Left lung (tissue), 10 donors: ENCODE results near the gene CREBBP. TPM values are rescaled to one million over a fixed set of nuclear protein-coding genes. Genes with fewer than 3 reads are reported as not detected.

Experiments used
- ATAC-seq: fragments of 200-7000 bp; cut with Tn5 transposase; one replicate; pipeline ENCODE4 v1.9.1; 2020; ENCODE audit warnings: moderate library complexity
- DNase-seq, 4 donors: peaks; one replicate each; pipeline ENCODE4 v3.0.0-alpha.2; 2013 to 2020
- H3K27ac ChIP-seq, 2 donors: fragments of 200-600 bp; sonication (generic) in 1 of 2; one replicate each; pipeline versions ENCODE4 v1.5.0 to v1.8.0; 2020 to 2021
- H3K27me3 ChIP-seq, 2 donors: fragments of 200-600 bp; sonication (generic) in 1 of 2; one replicate each; pipeline versions ENCODE4 v1.5.0 to v1.8.0; 2020 to 2021
- H3K36me3 ChIP-seq, 2 donors: fragments of 200-600 bp; sonication (generic) in 1 of 2; one replicate each; pipeline versions ENCODE4 v1.5.0 to v1.8.0; 2020 to 2021
- H3K4me1 ChIP-seq, 2 donors: fragments of 200-600 bp; one replicate each; pipeline ENCODE4 v1.8.0; 2021
- H3K4me3 ChIP-seq, 2 donors: fragments of 200-600 bp; sonication (generic) in 1 of 2; one replicate each; pipeline versions ENCODE4 v1.5.0 to v1.8.0; 2020 to 2021; ENCODE audit warnings: mild to moderate bottlenecking in 1 of 2
- H3K9me3 ChIP-seq, 2 donors: fragments of 200-600 bp; sonication (generic) in 1 of 2; one replicate each; pipeline versions ENCODE4 v1.5.0 to v1.8.0; 2020 to 2021
- intact Hi-C, 2 donors: fragments of 100-400 bp; cut with DNase I; formaldehyde crosslinking; loops; one replicate each; pipeline versions ENCODE4 v1.11.2 to v1.14.2; 2022
- polyA plus RNA-seq, 6 donors: library from polyadenylated mRNA; unstranded; fragments of 120-200 nt; gene quantifications; one replicate each; pipeline ENCODE4 v1.2.1, GENCODE V29; 2013; ENCODE audit not compliant: insufficient read length in 6 of 6
- total RNA-seq, 2 donors: library from RNA; stranded (reverse); fragmentation: NEBNext Ultra II Directional; extraction: Animal tissue kit (Norgen Biotek cat#: 25700); gene quantifications; one replicate each; pipeline ENCODE4 v1.2.1, GENCODE V29; 2021
- TF ChIP-seq, protein P1 (sequence below), 2 donors: fragments of 200-600 bp; sonication (generic) in 1 of 2; IDR thresholded peaks; one replicate each; pipeline versions ENCODE4 v1.5.0 to v1.8.0; 2021; ENCODE audit warnings: antibody characterized with exemption in 2 of 2
- donor health status: DM: no; HTN: yes; CAD: no.
- donor health status: DM: no; HTN: no; CAD: no.

The CREBBP gene
- total and polyA plus RNA-seq, 8 donors = 48.3 to 112 (median 104) TPM

GRCh38 chr16:3838600-3839401 lies 41.7 kb downstream of the CREBBP start:
- TF ChIP-seq, protein P1, sequence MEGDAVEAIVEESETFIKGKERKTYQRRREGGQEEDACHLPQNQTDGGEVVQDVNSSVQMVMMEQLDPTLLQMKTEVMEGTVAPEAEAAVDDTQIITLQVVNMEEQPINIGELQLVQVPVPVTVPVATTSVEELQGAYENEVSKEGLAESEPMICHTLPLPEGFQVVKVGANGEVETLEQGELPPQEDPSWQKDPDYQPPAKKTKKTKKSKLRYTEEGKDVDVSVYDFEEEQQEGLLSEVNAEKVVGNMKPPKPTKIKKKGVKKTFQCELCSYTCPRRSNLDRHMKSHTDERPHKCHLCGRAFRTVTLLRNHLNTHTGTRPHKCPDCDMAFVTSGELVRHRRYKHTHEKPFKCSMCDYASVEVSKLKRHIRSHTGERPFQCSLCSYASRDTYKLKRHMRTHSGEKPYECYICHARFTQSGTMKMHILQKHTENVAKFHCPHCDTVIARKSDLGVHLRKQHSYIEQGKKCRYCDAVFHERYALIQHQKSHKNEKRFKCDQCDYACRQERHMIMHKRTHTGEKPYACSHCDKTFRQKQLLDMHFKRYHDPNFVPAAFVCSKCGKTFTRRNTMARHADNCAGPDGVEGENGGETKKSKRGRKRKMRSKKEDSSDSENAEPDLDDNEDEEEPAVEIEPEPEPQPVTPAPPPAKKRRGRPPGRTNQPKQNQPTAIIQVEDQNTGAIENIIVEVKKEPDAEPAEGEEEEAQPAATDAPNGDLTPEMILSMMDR (IDR thresholded peaks at IDR 0.05) = no peak
- H3K27ac ChIP-seq = no peak overlapping the region
- DNase-seq (no peak), ATAC-seq (no peak)
- peaks cover 10 to 32% of the 10 kb centered on the region in 2 donors for H3K4me1 ChIP-seq
- no peaks in the 10 kb centered on the region for H3K36me3 ChIP-seq
- no peaks in the 10 kb centered on the region for H3K27me3 ChIP-seq
- H3K4me3 ChIP-seq = no peak overlapping the region
- intact Hi-C loops = no loop called here
- H3K9me3 ChIP-seq = no peaks in the 10 kb centered on the region

DNA sequence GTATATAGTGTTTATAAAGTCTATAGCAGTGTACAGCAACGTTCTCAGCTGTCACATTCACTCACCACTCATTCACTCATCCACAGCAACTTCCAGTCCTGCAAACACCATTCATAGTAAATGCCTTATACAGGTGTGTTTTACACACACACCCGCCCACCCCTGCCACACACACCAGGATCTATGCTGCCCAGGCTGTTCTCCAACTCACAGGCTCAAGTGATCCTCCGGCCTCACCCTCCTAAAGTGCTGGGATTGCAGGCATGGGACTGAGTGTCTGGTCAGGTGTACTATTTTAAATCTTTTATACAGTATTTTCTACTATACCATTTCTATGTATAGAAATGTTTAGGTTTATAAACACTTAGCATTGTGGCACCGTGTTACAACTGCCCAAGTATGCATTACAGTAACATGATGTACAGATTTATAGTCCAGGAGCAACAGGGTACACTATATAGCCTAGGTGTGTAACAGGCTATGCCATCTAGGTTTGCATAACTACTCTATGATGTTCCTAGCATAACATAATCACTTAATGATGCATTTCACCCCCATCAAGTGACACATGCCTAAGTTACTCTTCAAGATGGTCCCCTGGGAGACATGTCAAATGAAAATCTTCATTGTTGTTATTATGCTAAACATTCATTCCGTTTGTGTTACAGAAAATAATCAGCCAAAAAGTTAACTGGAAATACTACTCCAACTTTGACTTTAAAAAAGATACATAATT lies 42.5 kb downstream of the CREBBP start:
- no peak for DNase-seq
- TF ChIP-seq, protein P1 (IDR thresholded peaks at IDR 0.05) = no peak
- H3K27me3 ChIP-seq = no peaks in the 10 kb centered on the region
- H3K4me3 ChIP-seq = no peak overlapping the region
- intact Hi-C loops = no loop called here
- peaks cover 0 to under 1% of the 10 kb centered on the region in 2 donors for H3K9me3 ChIP-seq
- peak; percentile 69 for ATAC-seq
- H3K36me3 ChIP-seq = no peaks in the 10 kb centered on the region
- no peak overlapping the region for H3K27ac ChIP-seq
- H3K4me1 ChIP-seq = peaks cover 10 to 26% of the 10 kb centered on the region in 2 donors

DNA sequence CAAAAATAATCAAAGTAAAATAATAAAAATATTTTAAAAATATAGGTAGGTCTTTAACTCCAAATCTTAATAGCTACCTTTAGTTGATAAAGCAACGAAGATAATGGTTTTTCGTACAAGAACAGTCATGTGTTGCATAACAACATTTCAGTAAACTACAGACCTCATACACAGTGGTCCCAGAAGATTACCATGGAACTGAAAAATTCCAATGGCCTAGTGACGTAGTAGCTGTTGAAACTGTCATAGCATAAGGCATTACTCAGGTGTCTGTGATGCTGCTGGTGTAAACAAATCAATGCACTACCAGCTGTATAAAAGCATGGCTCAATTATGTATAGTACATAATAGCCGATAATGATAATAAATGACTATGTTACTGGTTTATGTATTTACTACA lies 43.9 kb downstream of the CREBBP start:
- H3K27ac ChIP-seq = no peak overlapping the region
- peaks cover 0 to 10% of the 10 kb centered on the region in 2 donors for H3K9me3 ChIP-seq
- no peak for ATAC-seq
- DNase-seq = no peak
- H3K4me3 ChIP-seq = no peak overlapping the region
- peaks cover 0 to 12% of the 10 kb centered on the region in 2 donors for H3K4me1 ChIP-seq
- no peaks in the 10 kb centered on the region for H3K27me3 ChIP-seq
- intact Hi-C loops = no loop called here
- H3K36me3 ChIP-seq = no peaks in the 10 kb centered on the region
- TF ChIP-seq, protein P1 (IDR thresholded peaks at IDR 0.05) = no peak

DNA sequence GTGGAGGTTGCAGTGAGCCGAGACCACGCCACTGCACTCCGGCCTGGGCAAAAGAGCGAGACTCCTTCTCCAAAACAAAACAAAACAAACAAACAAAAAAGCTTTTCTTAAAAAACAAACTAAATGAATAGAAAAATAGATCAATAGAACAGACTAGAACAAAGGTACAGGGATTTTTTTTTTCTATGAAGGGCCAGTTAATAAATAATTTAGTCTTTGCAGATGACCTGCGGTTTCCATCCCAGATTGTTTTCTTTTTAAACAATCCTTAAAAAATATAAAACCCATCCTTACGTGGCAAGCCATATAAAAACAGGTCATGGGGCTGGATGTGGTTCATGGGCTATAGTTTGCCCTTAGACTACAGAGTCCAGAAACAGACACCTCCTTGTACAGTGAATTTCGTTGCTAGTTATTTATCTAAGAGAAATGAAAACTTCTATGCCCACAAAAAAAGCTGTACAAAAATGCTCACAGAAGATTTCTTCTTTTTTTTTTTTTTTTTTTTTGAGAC lies 45.4 kb downstream of the CREBBP start:
- DNase-seq = no peak
- Histone ChIP-seq H3K36me3 (no peaks in the 10 kb centered on the region), H3K4me3 (no peak overlapping the region), H3K27ac (no peak overlapping the region), H3K9me3 (peaks cover 0 to 10% of the 10 kb centered on the region in 2 donors), H3K4me1 (peaks cover 0 to 5% of the 10 kb centered on the region in 2 donors), H3K27me3 (no peaks in the 10 kb centered on the region)
- ATAC-seq = no peak
- TF ChIP-seq, protein P1 (IDR thresholded peaks at IDR 0.05) = no peak
- intact Hi-C loops = no loop called here

DNA sequence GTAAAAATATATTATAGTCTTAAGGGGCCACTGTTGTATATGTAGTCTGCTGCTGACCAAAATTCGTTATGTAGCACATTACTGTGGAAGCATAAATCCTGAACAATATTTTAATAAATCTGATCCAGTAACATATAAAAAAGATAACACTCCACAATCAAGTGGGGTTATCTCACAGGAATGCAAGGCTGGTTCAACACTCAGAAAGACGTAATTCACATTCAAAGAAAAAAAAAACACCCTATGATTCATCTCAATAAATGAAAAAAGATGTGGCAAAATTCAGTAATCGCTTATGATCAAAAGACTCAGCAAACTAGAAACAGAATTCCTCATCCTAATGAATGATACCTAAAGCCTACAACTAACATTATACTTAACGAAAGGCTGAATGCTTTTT lies 47.8 kb downstream of the CREBBP start:
- ATAC-seq (no peak), DNase-seq (no peak)
- Histone ChIP-seq H3K36me3 (peaks cover 0 to 3% of the 10 kb centered on the region in 2 donors), H3K9me3 (peaks cover 0 to 10% of the 10 kb centered on the region in 2 donors), H3K4me1 (peaks cover 6 to 24% of the 10 kb centered on the region in 2 donors), H3K27ac (no peak overlapping the region), H3K27me3 (no peaks in the 10 kb centered on the region), H3K4me3 (no peak overlapping the region)
- TF ChIP-seq, protein P1 (IDR thresholded peaks at IDR 0.05) = no peak
- intact Hi-C loops = no loop called here
